Subcutaneous abdominal adipose tissue (tissue), 5 donors: ENCODE measurements around the gene MASP2.

Experiments
- H3K27ac ChIP-seq: one replicate; pipeline ENCODE4 v1.7.0; 2013; ENCODE audit warnings: low read depth, mild to moderate bottlenecking, inconsistent platforms, low read length, moderate library complexity
- H3K27me3 ChIP-seq, 5 donors: one replicate each; pipeline ENCODE4 v1.7.0; 2013; ENCODE audit warnings: low read length in 5 of 5, inconsistent platforms in 1 of 5; ENCODE audit not compliant: control insufficient read depth in 5 of 5, insufficient read depth in 4 of 5
- H3K36me3 ChIP-seq, 5 donors: one replicate each; pipeline ENCODE4 v1.7.0; 2013; ENCODE audit warnings: low read length in 5 of 5; ENCODE audit not compliant: control insufficient read depth in 5 of 5, insufficient read depth in 5 of 5
- H3K4me1 ChIP-seq, 5 donors: one replicate each; pipeline ENCODE4 v1.7.0; 2013; ENCODE audit warnings: low read length in 5 of 5, mild to moderate bottlenecking in 3 of 5, moderate library complexity in 1 of 5; ENCODE audit not compliant: control insufficient read depth in 5 of 5, insufficient read depth in 5 of 5
- H3K4me3 ChIP-seq, 5 donors: one replicate each; pipeline ENCODE4 v1.7.0; 2013; ENCODE audit warnings: low read length in 5 of 5, low read depth in 1 of 5
- H3K9ac ChIP-seq, 5 donors: one replicate each; pipeline ENCODE4 v1.7.0; 2013; ENCODE audit warnings: low read length in 5 of 5, mild to moderate bottlenecking in 4 of 5, moderate library complexity in 3 of 5
- H3K9me3 ChIP-seq, 5 donors: one replicate each; pipeline ENCODE4 v1.7.0; 2013; ENCODE audit warnings: low read length in 5 of 5; ENCODE audit not compliant: control insufficient read depth in 5 of 5
- donor health status: healthy.
- donor health status: healthy.
- donor health status: healthy.
- donor health status: healthy.
- donor health status: healthy.

MASP2 gene

DNA sequence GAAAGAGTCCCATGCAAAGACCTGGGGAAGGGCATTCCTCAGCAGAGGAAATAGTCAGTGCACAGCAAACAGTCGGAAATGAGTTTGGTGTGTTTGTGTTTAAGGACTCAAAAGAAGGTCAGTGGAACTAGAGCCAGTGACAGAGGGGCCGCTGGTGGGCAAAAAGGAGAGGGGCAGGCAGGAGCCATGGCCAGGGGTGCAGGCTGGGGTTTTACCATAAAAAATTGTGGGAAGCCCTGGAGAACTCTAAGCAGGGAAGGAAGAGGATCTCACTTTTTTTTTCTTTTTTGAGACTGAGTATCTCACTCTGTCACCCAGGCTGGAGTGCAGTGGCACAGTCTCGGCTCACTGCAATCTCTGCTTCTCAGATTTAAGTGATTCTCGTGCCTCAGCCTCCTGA is 68.3 kb downstream of the MASP2 start:
- Histone ChIP-seq H3K9me3 (no peaks in the 10 kb centered on the region), H3K9ac (no peak overlapping the region), H3K4me1 (peaks cover 8 to 41% (median 32%) of the 10 kb centered on the region in 5 donors), H3K27me3 (peaks cover 0 to 9% (median 2%) of the 10 kb centered on the region in 5 donors), H3K36me3 (no peaks in the 10 kb centered on the region), H3K4me3 (no peak overlapping the region), H3K27ac (no peak overlapping the region)
